DOHH2 (cell line): ENCODE measurements around the gene SHISA4.

Experiments
- EZH2phosphoT487 ChIP-seq: fragments of 200-600 bp; sonication (generic); IDR thresholded peaks from 2 replicates; pipeline ENCODE4 v1.6.1; 2017; ENCODE audit warnings: borderline replicate concordance, mild to moderate bottlenecking, antibody characterized with exemption, low read length, moderate library complexity, mixed read lengths
- TF ChIP-seq, protein P1 (sequence below): fragments of 200-600 bp; sonication (generic); IDR thresholded peaks from one replicate; pipeline ENCODE4 v1.5.1; 2014; ENCODE audit warnings: antibody characterized with exemption, mild to moderate bottlenecking, low read depth, low read length; ENCODE audit not compliant: poor library complexity, severe bottlenecking

DNA sequence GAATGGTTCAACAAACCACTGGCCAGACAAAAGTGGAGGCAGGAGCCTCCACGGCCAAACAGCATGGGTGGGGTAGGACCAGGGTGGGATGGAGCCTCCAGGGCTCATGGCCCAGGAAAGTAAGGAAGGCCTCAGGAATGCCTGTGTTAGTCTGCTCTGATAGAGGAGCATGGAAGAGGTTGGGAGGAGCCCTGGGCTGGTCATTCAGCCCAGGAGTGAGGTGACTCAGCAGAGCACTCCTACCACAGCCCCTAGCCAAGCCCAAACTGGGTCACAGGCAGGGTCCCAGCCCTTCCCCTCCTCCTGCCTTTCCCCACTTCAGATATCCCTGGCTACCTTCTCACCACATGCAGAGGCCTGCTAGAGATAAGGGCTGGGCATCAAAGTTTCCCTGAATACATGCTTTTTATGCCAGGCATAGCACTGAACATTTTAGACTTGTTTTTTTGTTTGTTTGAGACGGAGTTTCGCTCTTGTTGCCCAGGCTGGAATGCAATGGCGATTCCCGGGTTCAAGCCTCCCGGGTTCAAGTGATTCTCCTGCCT is 3.1 kb upstream of the SHISA4 start:
- TF ChIP-seq, protein P1, sequence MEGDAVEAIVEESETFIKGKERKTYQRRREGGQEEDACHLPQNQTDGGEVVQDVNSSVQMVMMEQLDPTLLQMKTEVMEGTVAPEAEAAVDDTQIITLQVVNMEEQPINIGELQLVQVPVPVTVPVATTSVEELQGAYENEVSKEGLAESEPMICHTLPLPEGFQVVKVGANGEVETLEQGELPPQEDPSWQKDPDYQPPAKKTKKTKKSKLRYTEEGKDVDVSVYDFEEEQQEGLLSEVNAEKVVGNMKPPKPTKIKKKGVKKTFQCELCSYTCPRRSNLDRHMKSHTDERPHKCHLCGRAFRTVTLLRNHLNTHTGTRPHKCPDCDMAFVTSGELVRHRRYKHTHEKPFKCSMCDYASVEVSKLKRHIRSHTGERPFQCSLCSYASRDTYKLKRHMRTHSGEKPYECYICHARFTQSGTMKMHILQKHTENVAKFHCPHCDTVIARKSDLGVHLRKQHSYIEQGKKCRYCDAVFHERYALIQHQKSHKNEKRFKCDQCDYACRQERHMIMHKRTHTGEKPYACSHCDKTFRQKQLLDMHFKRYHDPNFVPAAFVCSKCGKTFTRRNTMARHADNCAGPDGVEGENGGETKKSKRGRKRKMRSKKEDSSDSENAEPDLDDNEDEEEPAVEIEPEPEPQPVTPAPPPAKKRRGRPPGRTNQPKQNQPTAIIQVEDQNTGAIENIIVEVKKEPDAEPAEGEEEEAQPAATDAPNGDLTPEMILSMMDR: no peak
- no peak for TF ChIP-seq EZH2phosphoT487
